BJ (cell line): ENCODE results near the gene CLDN3. TPM values are rescaled to one million over a fixed set of nuclear protein-coding genes. Genes with fewer than 3 reads are reported as not detected.
"Not testable (repeated sequence)": the region's sequence is repeated elsewhere in the genome, so short reads cannot be mapped to it uniquely, and the experiment has no call there.

Source experiments
- CTCF ChIA-PET: fragments of 350-600 bp; formaldehyde crosslinking; extraction: SDS; loops from one replicate; lab custom pipeline; 2021; ENCODE audit warnings: antibody characterized with exemption, inconsistent platforms; lab: Yijun Ruan, JAX
- POLR2A ChIA-PET: fragments of 300-600 bp; sonication (Branson Sonifier 250); formaldehyde crosslinking; extraction: SDS; loops from one replicate; lab custom pipeline; 2021; ENCODE audit warnings: antibody characterized with exemption; lab: Charles Lee
- DNase-seq: peaks from one replicate; pipeline ENCODE4 v3.0.0-alpha.2; 2011; ENCODE audit warnings: low read depth
- H3K27me3 ChIP-seq: 2 replicates; pipeline ENCODE4 v1.6.0; 2011; ENCODE audit warnings: low read length; ENCODE audit not compliant: control insufficient read depth, insufficient read depth
- H3K36me3 ChIP-seq: 2 replicates; pipeline ENCODE4 v1.5.1; 2011; ENCODE audit warnings: low read length; ENCODE audit not compliant: control insufficient read depth, insufficient read depth
- H3K4me3 ChIP-seq: 2 replicates; pipeline ENCODE4 v1.5.1; 2011; ENCODE audit warnings: low read depth, mild to moderate bottlenecking, control low read depth, low read length
- CTCF ChIP-seq: IDR thresholded peaks from 2 replicates; pipeline ENCODE4 v1.5.1; 2011; ENCODE audit warnings: low read depth, mild to moderate bottlenecking, control low read depth, inconsistent platforms, low read length, moderate library complexity; ENCODE audit not compliant: insufficient read depth
- polyA plus RNA-seq: library from polyadenylated mRNA; depleted of rRNA; stranded (reverse); fragments of >200 nt; gene quantifications from 2 replicates; pipeline ENCODE4 v1.2.3, GENCODE V29; 2011

CLDN3 gene
- polyA plus RNA-seq, 1 experiment, result not detected

DNA sequence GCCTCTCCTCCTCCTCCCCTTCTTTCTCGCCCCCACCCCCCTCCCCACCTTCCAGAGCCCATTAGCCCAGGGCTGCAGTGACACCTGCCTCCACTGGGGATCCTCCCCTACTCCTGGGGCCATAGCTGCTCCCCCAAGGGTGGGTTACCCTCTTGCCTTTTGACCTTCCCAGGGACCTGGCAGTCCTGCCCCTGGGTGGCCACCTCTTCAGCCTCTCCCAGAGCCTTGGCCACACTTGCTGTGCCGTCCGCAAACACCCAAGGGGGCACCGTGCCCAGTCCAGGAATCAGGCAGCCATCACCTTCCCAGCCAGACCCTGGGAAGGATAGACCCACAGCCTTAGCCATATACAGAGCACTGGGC is 40.9 kb upstream of the CLDN3 start:
- Histone ChIP-seq H3K4me3 (no peak overlapping the region), H3K27me3 (no peaks in the 10 kb centered on the region), H3K36me3 (no peaks in the 10 kb centered on the region)
- ChIA-PET CTCF (interaction anchor here (0.7 to 4.4 kb wide), 15 partner anchors 10 to 584 kb away, joined by 3 to 58 read pairs (median 5); partner anchors contain the start of gene METTL27), POLR2A (no interaction called here)
- TF ChIP-seq CTCF, result no peak
- DNase-seq, result no peak

- ChIA-PET CTCF (interaction anchor here (0.8 to 4.4 kb wide), 3 partner anchors 9 to 84 kb away, joined by 3 to 58 read pairs (median 4); no protein-coding TSS in a partner anchor), POLR2A (no interaction called here)
- no peak for DNase-seq
- Histone ChIP-seq H3K4me3 (no peak overlapping the region), H3K36me3 (no peaks in the 10 kb centered on the region), H3K27me3 (no peaks in the 10 kb centered on the region)
- TF ChIP-seq CTCF, result no peak
Observed at GRCh38 chr7:73809467-73809951, 39.4 kb upstream of the CLDN3 start.

DNA sequence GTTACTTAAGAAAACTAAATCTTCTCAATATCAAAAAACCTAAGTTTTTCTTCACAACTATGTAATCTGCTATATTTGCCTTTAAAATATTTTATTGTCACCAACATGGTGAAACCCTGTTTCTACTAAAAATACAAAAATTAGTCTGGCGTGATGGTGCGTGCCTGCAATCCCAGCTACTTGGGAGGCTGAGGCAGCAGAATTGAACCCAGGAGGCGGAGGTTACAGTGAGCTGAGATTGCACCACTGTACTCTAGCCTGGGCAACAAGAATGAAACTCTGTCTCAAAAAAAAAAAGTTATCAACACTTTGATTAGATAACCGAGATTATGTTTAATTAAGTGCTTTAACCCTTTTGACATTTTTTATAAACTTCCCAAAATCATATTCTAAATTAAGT is 32.4 kb upstream of the CLDN3 start:
- no peaks in the 10 kb centered on the region for H3K36me3 ChIP-seq
- no peak overlapping the region for H3K4me3 ChIP-seq
- ChIA-PET CTCF (interaction anchor here (1.0 kb wide), 1 partner anchor 9 kb away, joined by 5 read pairs; no protein-coding TSS in a partner anchor), POLR2A (no interaction called here)
- no peak for TF ChIP-seq CTCF
- no peak for DNase-seq
- H3K27me3 ChIP-seq, result no peaks in the 10 kb centered on the region

DNA sequence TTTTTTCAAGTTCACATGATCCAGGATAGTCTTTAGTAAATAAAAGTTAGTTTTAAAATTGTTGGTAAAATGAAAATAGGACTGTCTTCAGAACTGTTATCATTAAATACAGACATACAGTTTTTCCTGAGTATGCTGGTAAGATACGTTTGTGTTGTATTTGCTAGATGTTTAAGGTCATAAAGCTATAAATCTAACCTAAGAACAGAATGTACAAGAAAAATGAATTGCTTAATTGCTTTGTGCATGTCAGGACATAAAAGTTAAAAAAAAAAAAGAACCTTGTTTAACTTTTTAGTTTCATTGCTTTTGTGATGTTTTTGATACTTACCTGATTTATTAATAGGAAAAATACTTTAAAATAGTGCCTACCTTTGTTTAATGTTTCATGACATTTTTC is 31.5 kb upstream of the CLDN3 start:
- no peak for DNase-seq
- Histone ChIP-seq H3K4me3 (no peak overlapping the region), H3K36me3 (no peaks in the 10 kb centered on the region), H3K27me3 (no peaks in the 10 kb centered on the region)
- ChIA-PET POLR2A (no interaction called here), CTCF (no interaction called here)
- no peak for TF ChIP-seq CTCF

GRCh38 chr7:73799282-73800141 is 29.4 kb upstream of the CLDN3 start:
- no peak for TF ChIP-seq CTCF
- H3K27me3 ChIP-seq, result no peaks in the 10 kb centered on the region
- no peak for DNase-seq
- POLR2A ChIA-PET, result no interaction called here
- CTCF ChIA-PET, result interaction anchor here (0.9 to 1.0 kb wide), 2 partner anchors 13 to 55 kb away, joined by 3 read pairs; no protein-coding TSS in a partner anchor
- no peak overlapping the region for H3K4me3 ChIP-seq
- H3K36me3 ChIP-seq, result no peaks in the 10 kb centered on the region

GRCh38 chr7:73797176-73797575 is 27.1 kb upstream of the CLDN3 start:
- H3K4me3 ChIP-seq, DNase-seq, POLR2A ChIA-PET, H3K27me3 ChIP-seq, CTCF ChIA-PET, H3K36me3 ChIP-seq: not testable (repeated sequence)

DNA sequence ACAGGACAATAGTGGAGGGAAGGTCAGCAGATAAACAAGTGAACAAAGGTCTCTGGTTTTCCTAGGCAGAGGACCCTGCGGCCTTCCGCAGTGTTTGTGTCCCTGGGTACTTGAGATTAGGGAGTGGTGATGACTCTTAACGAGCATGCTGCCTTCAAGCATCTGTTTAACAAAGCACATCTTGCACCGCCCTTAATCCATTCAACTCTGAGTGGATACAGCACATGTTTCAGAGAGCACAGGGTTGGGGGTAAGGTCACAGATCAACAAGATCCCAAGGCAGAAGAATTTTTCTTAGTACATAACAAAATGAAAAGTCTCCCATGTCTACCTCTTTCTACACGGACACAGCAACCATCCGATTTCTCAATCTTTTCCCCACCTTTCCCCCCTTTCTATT is 26.6 kb upstream of the CLDN3 start:
- H3K27me3 ChIP-seq, DNase-seq, H3K4me3 ChIP-seq, H3K36me3 ChIP-seq, POLR2A ChIA-PET: not testable (repeated sequence)
- CTCF ChIA-PET, result interaction anchor here (1.0 kb wide), 1 partner anchor 15 kb away, joined by 5 read pairs; no protein-coding TSS in a partner anchor
